NCI-H774 (cell line): ENCODE measurements around the gene AAK1.
"Not testable (repeated sequence)": the region's sequence is repeated elsewhere in the genome, so short reads cannot be mapped to it uniquely, and the experiment has no call there.

Experiments used
- DNase-seq: peaks from one replicate; lab custom pipeline; 2025; lab: John Stamatoyannopoulos, UW

Gene AAK1

DNA sequence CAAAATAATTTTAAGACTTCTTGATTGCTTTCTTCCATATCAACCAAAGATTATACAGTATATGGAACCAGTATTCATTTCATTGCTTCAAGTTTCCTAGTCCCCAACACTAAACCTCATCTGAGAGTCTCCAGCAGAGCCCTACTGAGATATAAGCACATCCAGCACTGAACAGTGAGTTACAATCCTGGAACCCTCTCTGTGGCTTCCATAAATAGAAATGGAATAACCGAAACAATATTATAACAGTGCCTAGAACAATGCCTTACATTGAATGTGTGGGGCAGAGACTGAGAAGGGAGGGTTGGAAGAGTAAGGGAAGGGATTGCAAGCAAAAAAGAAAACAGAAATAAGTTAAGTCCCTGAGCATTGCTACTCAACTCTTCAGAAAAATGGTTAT, 18.9 kb downstream of the AAK1 start:
- no peak for DNase-seq

DNA sequence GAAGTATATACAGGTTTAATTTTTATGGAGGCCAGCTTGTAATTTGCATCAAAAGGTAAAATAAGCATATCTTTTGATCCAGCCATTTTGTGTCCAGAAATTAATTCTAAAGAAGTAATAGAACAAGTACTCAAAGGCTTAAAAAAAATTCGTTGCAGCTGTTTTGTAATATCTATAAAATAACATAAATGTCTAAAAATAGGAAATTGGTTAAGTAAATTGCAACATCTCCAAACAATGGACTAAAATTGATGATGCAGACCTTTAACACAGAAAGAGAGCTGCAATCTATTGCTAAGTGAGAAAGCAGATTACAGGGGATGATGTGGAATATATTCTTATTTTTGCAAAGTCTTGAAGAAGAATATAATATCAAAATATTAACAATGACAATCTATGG, 19.4 kb downstream of the AAK1 start:
- no peak for DNase-seq

GRCh38 chr2:69623236-69623635, 20.3 kb downstream of the AAK1 start:
- DNase-seq = no peak

DNA sequence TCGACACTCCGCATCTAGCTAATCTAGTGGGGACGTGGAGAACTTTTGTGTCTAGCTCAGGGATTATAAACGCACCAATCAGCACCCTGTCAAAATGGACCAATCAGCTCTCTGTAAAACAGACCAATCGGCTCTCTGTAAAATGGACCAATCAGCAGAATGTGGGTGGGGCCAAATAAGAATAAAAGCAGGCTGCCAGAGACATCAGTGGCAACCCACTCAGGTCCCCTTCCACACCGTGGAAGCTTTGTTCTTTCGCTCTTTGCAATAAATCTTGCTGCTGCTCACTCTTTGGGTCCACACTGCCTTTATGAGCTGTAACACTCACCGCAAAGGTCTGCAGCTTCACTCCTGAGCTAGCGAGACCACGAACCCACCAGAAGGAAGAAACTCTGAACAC, 20.7 kb downstream of the AAK1 start:
- DNase-seq = not testable (repeated sequence)

DNA sequence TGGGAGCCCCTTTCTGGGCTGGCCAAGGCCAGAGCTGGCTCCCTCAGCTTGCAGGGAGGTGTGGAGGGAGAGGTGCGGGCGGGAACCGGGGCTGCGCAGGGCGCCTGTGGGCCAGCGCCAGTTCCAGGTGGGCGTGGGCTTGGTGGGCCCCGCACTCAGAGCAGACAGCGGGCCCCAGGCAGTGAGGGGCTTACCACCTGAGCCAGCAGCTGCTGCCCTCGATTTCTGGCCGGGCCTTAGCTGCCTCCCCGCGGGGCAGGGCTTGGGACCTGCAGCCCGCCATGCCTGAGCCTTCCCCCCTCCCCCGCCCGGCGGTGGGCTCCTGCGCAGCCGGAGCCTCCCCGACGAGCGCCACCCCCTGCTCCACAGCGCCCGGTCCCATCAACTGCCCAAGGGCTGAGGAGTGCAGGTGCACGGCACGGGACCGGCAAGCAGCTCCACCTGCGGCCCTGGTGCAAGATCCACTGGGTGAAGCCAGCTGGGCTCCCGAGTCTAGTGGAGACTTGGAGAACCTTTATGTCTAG, 21.5 kb downstream of the AAK1 start:
- not testable (repeated sequence) for DNase-seq

DNA sequence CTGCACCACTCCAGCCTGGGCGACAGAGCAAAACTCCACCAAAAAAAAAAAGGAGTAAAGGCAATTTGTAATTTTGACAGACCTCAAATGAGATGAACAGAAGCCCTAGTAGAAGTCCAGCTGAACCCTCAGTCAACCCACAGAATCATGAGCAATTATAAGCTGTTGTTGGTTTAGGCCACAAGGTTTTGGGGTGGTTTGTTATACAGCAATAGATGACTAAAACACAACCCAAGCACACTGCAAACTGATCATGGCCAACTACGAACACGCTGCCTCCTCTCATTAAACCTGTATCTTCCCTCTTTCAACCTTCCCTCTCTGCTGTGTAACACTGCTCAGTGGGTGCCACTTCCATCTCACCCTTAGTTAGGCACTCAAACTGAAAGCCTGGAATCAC, 22.1 kb downstream of the AAK1 start:
- DNase-seq = no peak

GRCh38 chr2:69620870-69621269, 22.7 kb downstream of the AAK1 start:
- DNase-seq = no peak

DNA sequence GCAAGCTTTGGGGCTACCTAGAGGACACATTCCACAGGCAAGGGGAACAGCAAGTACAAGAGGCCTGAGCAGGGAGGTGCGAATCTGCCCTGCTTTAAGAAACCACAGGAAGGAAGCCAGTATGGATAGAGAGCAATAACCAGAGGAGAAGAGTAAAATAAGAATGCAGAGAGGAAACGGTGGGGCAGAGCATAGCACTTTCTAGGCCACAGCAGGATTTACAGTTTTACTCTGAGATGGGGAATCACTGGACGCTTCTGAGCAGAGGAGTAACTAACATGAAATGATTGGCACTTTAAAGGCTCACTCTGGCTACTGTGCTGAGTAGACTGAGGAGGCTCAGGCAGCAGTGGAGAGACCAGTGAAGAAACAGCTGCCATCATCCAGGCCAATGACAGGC, 23.8 kb downstream of the AAK1 start:
- no peak for DNase-seq

GRCh38 chr2:69618362-69618761, 25.2 kb downstream of the AAK1 start:
- no peak for DNase-seq

DNA sequence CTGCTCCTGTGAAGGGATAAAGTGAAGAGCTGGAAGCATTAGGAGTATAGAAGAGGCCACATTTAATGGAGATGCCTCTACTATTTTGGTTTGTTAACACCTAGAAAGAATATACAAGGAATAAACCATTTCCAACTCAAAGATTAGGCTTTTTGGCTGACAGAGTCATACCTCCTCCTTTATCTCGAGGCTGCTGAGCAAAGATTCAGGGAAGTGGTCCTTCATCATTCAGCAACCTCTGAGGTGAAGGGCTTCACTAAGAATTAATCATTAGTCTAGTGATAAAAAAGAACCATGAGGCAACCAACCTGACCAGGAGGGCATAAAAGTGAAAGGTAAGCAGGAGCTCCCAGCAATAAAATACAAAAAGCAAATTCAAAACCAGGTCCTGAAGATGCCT, 25.8 kb downstream of the AAK1 start:
- no peak for DNase-seq

GRCh38 chr2:69616755-69617154, 26.8 kb downstream of the AAK1 start:
- no peak for DNase-seq

DNA sequence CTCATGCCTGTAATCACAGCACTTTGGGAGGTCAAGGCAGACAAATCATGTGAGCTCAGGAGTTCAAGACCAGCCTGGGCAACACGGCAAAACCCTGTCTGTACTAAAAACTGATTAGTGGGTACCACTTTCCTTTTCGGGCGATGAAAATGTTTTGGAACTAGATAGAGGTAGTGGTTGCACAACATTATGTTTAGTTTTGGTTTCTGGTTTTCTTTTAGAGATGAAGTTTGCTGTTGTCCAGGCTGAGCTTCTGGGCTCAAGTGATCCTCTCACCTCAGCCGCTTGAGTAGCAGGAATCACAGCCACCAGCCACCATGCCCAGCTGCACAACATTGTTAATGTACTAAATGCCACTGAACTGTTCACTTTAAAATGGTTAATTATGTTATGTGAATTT, 27.6 kb downstream of the AAK1 start:
- DNase-seq = no peak

GRCh38 chr2:69615078-69615625, 28.4 kb downstream of the AAK1 start:
- DNase-seq = no peak

DNA sequence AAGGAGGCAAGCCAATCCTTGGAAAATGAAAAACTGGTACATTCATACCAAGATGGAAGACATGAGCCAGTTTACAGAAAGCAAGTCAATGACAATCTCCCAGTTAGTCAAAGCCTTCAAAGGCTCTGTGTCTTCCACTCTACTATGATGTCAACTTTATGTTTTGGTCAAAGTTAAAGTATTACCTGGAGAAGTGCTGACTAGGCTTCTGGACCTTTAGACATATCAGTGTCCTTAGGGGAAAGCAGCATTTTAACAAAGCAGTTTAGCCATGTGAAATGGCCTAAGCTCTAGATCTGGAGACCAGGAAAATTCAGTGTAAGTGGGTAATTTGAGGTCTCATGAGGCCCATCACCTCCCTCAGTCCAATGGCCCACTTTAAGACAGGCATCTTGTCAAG, 30.8 kb downstream of the AAK1 start:
- no peak for DNase-seq

DNA sequence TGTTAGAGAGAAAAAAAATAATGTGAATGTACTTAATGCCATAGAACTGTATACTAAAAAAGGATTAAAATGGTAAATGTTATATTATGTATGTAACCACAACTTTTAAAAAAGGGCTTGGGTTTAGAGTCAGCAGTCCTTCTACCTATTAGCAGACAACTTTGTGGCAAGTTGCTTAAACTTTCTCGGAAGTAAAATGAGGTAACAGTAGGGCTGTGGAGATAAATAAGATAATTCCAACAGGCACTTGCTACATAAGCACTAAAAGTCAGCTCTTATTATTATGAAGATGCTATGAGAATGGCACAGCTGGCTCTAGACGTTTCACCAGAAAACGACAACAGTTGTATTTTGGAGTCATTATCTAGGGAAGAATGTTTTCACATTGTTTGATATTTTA, 31.3 kb downstream of the AAK1 start:
- no peak for DNase-seq

DNA sequence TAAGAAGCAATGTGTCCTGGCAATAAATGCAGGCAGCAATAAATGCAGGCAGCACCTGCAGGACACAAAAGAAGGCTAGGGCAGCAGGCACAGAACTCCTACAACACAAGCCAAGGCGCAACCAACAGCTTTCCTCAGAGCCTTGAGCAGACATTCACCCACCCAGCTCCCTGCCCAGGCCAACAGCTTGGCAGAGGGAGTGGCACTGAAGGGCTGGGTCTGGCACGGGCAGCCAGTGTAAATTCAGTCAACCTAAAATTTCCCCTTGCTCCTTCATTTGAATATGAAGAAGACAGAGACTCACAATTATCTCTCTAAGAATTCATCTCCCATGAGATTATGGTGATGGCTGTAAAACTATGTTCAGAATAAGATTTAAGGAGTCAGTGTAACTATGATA, 35.4 kb downstream of the AAK1 start:
- DNase-seq = no peak

GRCh38 chr2:69606771-69607170, 36.8 kb downstream of the AAK1 start:
- DNase-seq = not testable (repeated sequence)

GRCh38 chr2:69605284-69605683, 38.3 kb downstream of the AAK1 start:
- DNase-seq = no peak

DNA sequence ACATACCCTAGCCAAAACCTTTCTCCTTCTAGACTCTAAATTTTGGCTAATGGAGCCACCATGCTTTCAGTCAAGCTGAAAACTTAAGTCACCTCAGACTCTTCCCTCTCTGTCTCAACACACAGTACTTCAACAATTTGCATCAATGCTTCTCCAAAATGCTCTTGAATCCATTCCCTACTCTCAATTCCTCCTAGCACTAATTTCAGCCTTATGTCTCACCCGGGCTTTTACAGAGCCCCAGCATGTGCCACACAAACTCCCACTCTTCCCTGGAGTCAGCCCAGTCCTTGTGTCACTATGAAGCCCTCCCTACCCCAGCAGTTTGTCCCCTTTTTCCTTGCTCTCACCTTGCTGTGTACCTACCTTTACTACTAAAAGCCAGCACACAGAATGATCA, 38.7 kb downstream of the AAK1 start:
- DNase-seq = no peak

- DNase-seq = no peak
Measured at GRCh38 chr2:69604026-69604678, 39.4 kb downstream of the AAK1 start.

DNA sequence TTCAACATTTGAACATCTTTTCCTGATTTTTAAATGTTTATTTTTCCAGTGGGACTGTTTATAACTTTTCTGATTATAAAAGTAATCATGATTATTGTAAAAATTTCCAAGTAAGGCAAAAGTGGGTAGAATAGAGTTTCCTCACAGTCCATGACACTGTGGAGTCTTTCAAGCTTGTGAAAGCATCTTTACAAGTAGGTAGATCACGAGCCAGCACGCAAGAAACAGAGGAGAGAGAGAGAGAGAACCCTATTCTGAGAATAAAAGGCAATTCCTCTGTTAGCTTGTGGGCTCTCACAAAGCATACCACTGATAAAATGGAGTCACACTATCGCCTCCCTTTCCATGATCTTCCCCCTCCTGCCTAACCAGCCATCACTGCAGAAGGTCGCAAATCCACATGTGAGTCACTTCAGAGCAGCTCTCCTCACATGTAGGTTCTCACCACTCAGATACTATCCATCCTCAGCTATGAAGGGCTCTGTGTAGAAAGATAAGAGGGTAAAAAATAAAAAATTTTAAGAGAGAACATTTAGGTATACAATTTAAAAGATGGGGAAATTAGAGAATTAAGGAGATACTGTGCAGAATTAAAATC, 40.3 kb downstream of the AAK1 start:
- no peak for DNase-seq

DNA sequence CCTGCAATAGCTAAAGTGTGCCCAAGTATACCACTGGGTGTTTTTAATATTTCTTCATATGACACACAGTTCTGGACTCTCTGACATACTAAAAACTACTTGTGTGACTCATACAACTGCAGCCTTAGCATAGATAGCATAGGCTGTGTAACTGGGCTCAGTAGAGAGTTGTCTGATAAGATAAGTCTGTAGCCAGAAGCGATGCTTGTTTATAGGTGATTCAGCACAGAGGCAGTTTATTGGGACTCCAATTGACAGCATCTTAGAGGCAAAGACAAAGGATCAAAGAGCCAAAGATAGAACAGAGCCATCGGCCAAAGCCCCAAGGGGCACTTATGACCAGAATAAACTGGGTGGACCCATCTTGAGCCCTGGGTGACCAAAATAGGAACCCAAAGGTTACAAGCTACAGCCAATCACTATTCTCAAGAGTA, 42.3 kb downstream of the AAK1 start:
- no peak for DNase-seq

- no peak for DNase-seq
Measured at GRCh38 chr2:69600425-69600824, 43.1 kb downstream of the AAK1 start.
